C4-2B (cell line): ENCODE results near the gene ANGPTL2.

Experiments
- CTCF ChIP-seq: fragments of 450-650 bp; conservative IDR thresholded peaks from 2 replicates; pipeline ENCODE4 v1.5.1; 2017; ENCODE audit warnings: mild to moderate bottlenecking
- ZFX ChIP-seq: fragments of 450-650 bp; IDR thresholded peaks from 2 replicates; pipeline ENCODE4 v1.6.1; 2017

GRCh38 chr9:127133739-127134167 lies 11.3 kb upstream of the ANGPTL2 start:
- TF ChIP-seq CTCF = no peak
- TF ChIP-seq ZFX = no peak
